Vagina (tissue), 2 donors: ENCODE measurements around the gene PABPC1L.

Source experiments
- POLR2A ChIP-seq, 2 donors: fragments of 450-650 bp; IDR thresholded peaks; one replicate each; pipeline ENCODE4 v1.6.1; 2017; ENCODE audit warnings: antibody characterized with exemption in 2 of 2, mild to moderate bottlenecking in 2 of 2, moderate library complexity in 2 of 2
- TF ChIP-seq, protein P1 (sequence below), 3 experiments: fragments of 450-650 bp in 2 of 3; fragments of 200-600 bp in 1 of 3; sonication (generic) in 1 of 3; IDR thresholded peaks; one replicate each; pipeline ENCODE4 v1.5.1; 2017 to 2019; ENCODE audit warnings: antibody characterized with exemption in 3 of 3, mild to moderate bottlenecking in 2 of 3, moderate library complexity in 2 of 3

DNA sequence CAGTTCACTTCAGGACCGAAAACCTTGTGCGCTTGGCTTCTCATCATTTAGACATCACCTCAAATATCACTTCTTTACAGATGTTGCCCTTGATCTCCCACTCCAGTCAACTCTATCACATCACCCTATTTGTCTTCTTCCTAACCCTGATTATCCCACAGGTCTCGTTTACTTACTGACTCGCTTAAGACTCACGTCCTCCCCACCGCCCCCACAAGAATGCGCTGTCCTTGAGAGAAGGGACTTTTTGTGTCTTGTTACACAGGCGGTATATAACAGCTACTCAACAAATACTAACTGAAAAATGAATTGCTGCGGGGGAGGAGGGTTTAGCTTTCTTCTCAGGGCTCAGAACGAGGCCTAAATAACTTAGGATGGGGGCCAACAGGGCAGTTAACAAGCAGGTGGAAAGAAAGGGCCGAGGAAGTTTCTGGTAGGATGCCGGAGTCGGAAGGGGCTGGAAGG is 49.8 kb downstream of the PABPC1L start:
- TF ChIP-seq, protein P1, sequence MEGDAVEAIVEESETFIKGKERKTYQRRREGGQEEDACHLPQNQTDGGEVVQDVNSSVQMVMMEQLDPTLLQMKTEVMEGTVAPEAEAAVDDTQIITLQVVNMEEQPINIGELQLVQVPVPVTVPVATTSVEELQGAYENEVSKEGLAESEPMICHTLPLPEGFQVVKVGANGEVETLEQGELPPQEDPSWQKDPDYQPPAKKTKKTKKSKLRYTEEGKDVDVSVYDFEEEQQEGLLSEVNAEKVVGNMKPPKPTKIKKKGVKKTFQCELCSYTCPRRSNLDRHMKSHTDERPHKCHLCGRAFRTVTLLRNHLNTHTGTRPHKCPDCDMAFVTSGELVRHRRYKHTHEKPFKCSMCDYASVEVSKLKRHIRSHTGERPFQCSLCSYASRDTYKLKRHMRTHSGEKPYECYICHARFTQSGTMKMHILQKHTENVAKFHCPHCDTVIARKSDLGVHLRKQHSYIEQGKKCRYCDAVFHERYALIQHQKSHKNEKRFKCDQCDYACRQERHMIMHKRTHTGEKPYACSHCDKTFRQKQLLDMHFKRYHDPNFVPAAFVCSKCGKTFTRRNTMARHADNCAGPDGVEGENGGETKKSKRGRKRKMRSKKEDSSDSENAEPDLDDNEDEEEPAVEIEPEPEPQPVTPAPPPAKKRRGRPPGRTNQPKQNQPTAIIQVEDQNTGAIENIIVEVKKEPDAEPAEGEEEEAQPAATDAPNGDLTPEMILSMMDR (IDR thresholded peaks at IDR 0.05), result no peak
- TF ChIP-seq POLR2A (IDR thresholded peaks at IDR 0.05), result no peak
